ENCODE data around the gene NACAD. TPM values are rescaled to one million over a fixed set of nuclear protein-coding genes. Genes with fewer than 3 reads are reported as not detected.
A peak's percentile ranks its signal among the peaks of the same experiment; 100 is the strongest.

Gene NACAD
- total RNA-seq, 1 experiment from 2014 or later, result 0.43 TPM

Small RNA genes within 50 kb of the gene (small RNA-seq; reads per million reads assigned to genes)
- gene SNORA5A (3.3 reads per million, percentile 77 among the genes with 10 or more reads in this experiment), gene SNORA5B (not detected), gene SNORA5C (12.8 reads per million, percentile 90 among the genes with 10 or more reads in this experiment)

Other genes with a start within 250 kb of the NACAD start
- gene H2AZ2, start 240.9 kb downstream of the NACAD start, total RNA-seq (2014; rRNA removed; shearing (Covaris generic)), result 503 and 539 TPM in 2 replicates
- gene PURB, start 203.4 kb downstream of the NACAD start, total RNA-seq (2014; rRNA removed; shearing (Covaris generic)), result 11.6 and 13.2 TPM in 2 replicates
- gene MYO1G, start 110.0 kb downstream of the NACAD start, total RNA-seq (2014; rRNA removed; shearing (Covaris generic)), result 0.08 and 0.31 TPM in 2 replicates
- 69.8 and 90.2 TPM in 2 replicates for gene CCM2, start 88.8 kb downstream of the NACAD start, total RNA-seq (2014; rRNA removed; shearing (Covaris generic))
- 230 and 255 TPM in 2 replicates for gene TBRG4, start 22.7 kb upstream of the NACAD start, total RNA-seq (2014; rRNA removed; shearing (Covaris generic))
- not detected in 2 replicates for gene RAMP3, start 68.8 kb upstream of the NACAD start, total RNA-seq (2014; rRNA removed; shearing (Covaris generic))